Cardiac muscle cell (in vitro differentiated cells and primary cell): ENCODE data around the gene MDFIC. TPM values are rescaled to one million over a fixed set of nuclear protein-coding genes. Genes with fewer than 3 reads are reported as not detected.
A peak's percentile ranks its signal among the peaks of the same experiment; 100 is the strongest.

Experiments used
- DNase-seq, 2 donors: peaks; one replicate each; pipeline versions ENCODE4 v3.0.0 to v3.0.0-alpha.2; 2010 to 2017; ENCODE audit warnings: low read depth in 1 of 2, low spot score in 1 of 2
- H3K27ac ChIP-seq: fragments of 200-600 bp; sonication (generic); 2 replicates; pipeline ENCODE4 v1.5.1; 2016
- H3K27me3 ChIP-seq: fragments of 200-600 bp; sonication (generic); 2 replicates; pipeline ENCODE4 v1.6.0; 2016; ENCODE audit warnings: control low read depth
- H3K36me3 ChIP-seq: fragments of 200-600 bp; sonication (generic); 2 replicates; pipeline ENCODE4 v1.5.1; 2016; ENCODE audit warnings: control low read depth
- H3K4me1 ChIP-seq: fragments of 200-600 bp; sonication (generic); 2 replicates; pipeline ENCODE4 v1.8.1; 2017; ENCODE audit warnings: low read depth, mild to moderate bottlenecking, mixed run types
- H3K4me3 ChIP-seq: fragments of 200-600 bp; sonication (generic); 2 replicates; pipeline ENCODE4 v1.5.1; 2016; ENCODE audit warnings: mild to moderate bottlenecking
- H3K9me3 ChIP-seq: fragments of 200-600 bp; sonication (generic); 2 replicates; pipeline ENCODE4 v1.5.1; 2017; ENCODE audit warnings: low read depth, mild to moderate bottlenecking, control low read depth
- polyA plus RNA-seq: library from polyadenylated mRNA; unstranded; fragments of >200 nt; fragmentation: Nextera tagmentation; extraction: Ambion mirVana; gene quantifications from 2 replicates; pipeline ENCODE4 v1.2.1, GENCODE V29; 2016
- total RNA-seq: library from RNA; depleted of rRNA; stranded (reverse); fragments of >200 nt; gene quantifications from 2 replicates; pipeline ENCODE4 v1.2.3, GENCODE V29; 2016
- TF ChIP-seq, protein P1 (sequence below): IDR thresholded peaks from 2 replicates; pipeline ENCODE4 v1.5.1; 2012; ENCODE audit warnings: low read depth, mild to moderate bottlenecking, low read length

The MDFIC gene
- total and polyA plus RNA-seq, 2 experiments from 2014 or later: 7.1 to 11.7 TPM

DNA sequence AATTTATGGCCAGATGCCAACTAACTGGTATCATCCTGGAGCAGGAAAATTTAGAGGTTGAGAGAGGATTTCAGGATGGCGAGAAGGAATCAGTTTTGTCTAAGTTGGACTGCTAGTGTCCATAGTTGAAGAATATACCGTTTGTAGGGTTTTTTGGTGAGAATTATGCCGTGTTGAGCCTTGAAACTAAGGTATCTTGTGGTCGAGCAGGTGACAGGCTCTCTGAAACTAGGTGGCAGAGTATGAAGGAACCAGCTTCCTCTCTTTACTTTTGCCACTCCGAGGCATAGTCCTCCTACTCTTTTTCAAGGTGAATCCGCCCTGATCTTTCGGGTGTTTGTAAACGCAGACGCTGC lies 9.7 kb downstream of the MDFIC start:
- H3K36me3 ChIP-seq: no peaks in the 10 kb centered on the region
- no peaks in the 10 kb centered on the region for H3K27me3 ChIP-seq
- TF ChIP-seq, protein P1, sequence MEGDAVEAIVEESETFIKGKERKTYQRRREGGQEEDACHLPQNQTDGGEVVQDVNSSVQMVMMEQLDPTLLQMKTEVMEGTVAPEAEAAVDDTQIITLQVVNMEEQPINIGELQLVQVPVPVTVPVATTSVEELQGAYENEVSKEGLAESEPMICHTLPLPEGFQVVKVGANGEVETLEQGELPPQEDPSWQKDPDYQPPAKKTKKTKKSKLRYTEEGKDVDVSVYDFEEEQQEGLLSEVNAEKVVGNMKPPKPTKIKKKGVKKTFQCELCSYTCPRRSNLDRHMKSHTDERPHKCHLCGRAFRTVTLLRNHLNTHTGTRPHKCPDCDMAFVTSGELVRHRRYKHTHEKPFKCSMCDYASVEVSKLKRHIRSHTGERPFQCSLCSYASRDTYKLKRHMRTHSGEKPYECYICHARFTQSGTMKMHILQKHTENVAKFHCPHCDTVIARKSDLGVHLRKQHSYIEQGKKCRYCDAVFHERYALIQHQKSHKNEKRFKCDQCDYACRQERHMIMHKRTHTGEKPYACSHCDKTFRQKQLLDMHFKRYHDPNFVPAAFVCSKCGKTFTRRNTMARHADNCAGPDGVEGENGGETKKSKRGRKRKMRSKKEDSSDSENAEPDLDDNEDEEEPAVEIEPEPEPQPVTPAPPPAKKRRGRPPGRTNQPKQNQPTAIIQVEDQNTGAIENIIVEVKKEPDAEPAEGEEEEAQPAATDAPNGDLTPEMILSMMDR: no peak
- no peaks in the 10 kb centered on the region for H3K9me3 ChIP-seq
- no peak overlapping the region for H3K4me3 ChIP-seq
- H3K27ac ChIP-seq: no peak overlapping the region
- H3K4me1 ChIP-seq: peaks cover 14% of the 10 kb centered on the region
- DNase-seq: no peak

DNA sequence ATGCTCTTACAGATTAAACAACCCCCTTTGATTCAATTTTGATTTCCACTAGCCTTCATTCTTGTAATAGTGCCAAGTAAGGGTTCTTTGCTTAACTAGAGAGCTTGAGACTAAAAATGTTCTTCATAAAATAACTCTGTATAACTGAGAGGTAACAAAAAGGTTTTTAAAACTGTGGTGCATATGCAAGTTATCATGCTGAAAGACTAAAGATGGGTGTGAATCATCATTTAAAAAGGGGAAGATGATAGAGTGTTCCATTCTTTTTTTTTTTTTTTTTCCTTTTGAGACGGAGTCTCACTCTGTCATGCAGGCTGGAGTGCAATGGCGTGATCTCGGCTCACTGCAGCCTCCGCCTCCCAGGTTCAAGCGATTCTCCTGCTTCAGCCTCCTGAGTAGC lies 11.1 kb downstream of the MDFIC start:
- TF ChIP-seq, protein P1: no peak
- Histone ChIP-seq H3K36me3 (no peaks in the 10 kb centered on the region), H3K4me1 (peaks cover 14% of the 10 kb centered on the region), H3K4me3 (no peak overlapping the region), H3K9me3 (no peaks in the 10 kb centered on the region), H3K27ac (no peak overlapping the region), H3K27me3 (no peaks in the 10 kb centered on the region)
- DNase-seq: no peak

DNA sequence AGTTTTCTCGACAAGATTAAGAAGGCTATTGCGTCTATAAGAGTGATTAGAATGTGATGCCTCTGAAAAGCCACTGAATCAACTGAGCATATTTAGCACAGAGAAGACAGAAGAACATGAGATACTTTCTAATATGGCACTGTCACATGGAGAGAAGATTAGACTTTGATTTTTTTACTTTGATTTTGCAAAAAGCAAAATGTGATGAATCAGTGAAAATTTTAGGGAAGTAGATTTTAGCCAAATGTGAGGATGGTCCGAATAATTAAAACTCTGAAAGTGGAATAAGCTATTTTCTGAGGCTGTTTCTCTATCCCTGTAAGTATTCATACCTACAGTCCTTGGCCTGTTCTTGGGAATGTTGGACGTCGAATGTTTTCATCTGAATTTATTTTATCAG lies 11.8 kb downstream of the MDFIC start:
- Histone ChIP-seq H3K27ac (no peak overlapping the region), H3K27me3 (no peaks in the 10 kb centered on the region), H3K9me3 (no peaks in the 10 kb centered on the region), H3K36me3 (no peaks in the 10 kb centered on the region), H3K4me1 (peaks cover 14% of the 10 kb centered on the region), H3K4me3 (no peak overlapping the region)
- DNase-seq: no peak
- TF ChIP-seq, protein P1: no peak

DNA sequence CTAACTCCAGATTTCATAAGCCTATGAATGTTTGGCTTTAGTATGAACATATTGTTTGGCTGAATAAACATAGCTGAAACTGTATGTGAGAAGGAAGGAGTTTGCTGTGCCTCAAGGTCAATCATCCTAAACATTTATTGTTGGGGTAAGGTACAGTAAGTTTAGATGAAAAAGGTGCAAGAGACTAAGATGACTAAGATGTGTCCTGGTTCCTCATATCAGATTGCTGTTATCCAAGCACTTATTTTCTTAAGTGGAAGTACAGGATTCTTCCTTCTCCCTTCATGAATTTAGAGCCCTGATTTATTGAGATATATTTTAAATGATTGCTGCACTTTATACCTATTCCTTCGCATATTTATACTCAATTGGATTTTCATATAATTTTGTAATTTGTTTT lies 12.2 kb downstream of the MDFIC start:
- DNase-seq: no peak
- H3K9me3 ChIP-seq: no peaks in the 10 kb centered on the region
- peaks cover 14% of the 10 kb centered on the region for H3K4me1 ChIP-seq
- no peak overlapping the region for H3K27ac ChIP-seq
- TF ChIP-seq, protein P1: no peak
- no peaks in the 10 kb centered on the region for H3K36me3 ChIP-seq
- H3K27me3 ChIP-seq: no peaks in the 10 kb centered on the region
- no peak overlapping the region for H3K4me3 ChIP-seq

DNA sequence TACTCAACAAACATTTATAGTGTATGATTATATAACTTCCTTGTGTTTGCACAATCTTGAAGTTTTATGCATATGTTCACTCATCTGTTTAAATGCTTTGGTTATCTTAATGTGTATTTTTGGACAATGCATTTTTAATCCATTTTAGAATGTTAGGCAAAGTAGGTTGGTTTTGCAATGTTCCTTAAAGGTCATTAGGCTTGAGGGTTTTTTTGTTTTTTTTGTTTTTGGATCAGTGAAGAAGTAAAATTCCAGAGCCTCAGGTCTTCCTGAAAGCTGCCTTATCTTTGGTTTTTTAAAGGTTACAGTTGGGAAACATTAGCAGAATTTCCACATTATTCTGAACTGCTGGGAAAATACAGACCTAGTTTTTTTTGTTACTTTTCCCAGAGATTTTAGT lies 12.8 kb downstream of the MDFIC start:
- Histone ChIP-seq H3K4me1 (peaks cover 13% of the 10 kb centered on the region), H3K4me3 (no peak overlapping the region), H3K36me3 (no peaks in the 10 kb centered on the region), H3K27me3 (no peaks in the 10 kb centered on the region), H3K27ac (no peak overlapping the region), H3K9me3 (no peaks in the 10 kb centered on the region)
- DNase-seq: peak in 1 of 2 donors; percentile 53
- TF ChIP-seq, protein P1: no peak

DNA sequence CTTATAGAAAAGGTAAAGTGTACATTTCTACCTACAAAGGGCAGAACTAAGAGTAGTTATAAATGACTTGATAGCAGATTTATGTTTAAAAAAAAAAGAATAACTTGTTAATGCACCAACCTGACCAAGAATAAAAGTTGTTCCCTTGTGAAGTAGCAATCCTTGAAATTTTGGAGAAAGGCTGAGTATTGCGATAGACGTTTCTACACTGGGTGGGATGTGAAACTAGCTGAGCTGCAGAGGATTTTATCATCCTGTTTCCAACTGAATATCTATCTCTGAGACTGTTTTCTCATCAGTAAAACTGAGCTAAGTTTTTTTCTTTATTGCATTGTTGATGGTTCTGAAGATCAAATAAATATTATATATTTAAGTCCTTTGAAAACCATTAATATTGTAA lies 14.6 kb downstream of the MDFIC start:
- H3K4me1 ChIP-seq: peaks cover 3% of the 10 kb centered on the region
- H3K9me3 ChIP-seq: no peaks in the 10 kb centered on the region
- TF ChIP-seq, protein P1: no peak
- no peaks in the 10 kb centered on the region for H3K36me3 ChIP-seq
- H3K27ac ChIP-seq: no peak overlapping the region
- no peaks in the 10 kb centered on the region for H3K27me3 ChIP-seq
- H3K4me3 ChIP-seq: no peak overlapping the region
- no peak for DNase-seq
